ENCODE data around the gene TANGO6.
"Not testable (repeated sequence)": the region's sequence is repeated elsewhere in the genome, so short reads cannot be mapped to it uniquely, and the experiment has no call there.

Gene TANGO6

GRCh38 chr16:68973611-68974120 lies 130.3 kb downstream of the TANGO6 start:
- DNase-seq = no peak

- DNase-seq = no peak
These were observed 135.1 kb downstream of the TANGO6 start for GRCh38 chr16:68978303-68978954.

GRCh38 chr16:68980695-68981315 lies 137.5 kb downstream of the TANGO6 start:
- DNase-seq = no peak

DNA sequence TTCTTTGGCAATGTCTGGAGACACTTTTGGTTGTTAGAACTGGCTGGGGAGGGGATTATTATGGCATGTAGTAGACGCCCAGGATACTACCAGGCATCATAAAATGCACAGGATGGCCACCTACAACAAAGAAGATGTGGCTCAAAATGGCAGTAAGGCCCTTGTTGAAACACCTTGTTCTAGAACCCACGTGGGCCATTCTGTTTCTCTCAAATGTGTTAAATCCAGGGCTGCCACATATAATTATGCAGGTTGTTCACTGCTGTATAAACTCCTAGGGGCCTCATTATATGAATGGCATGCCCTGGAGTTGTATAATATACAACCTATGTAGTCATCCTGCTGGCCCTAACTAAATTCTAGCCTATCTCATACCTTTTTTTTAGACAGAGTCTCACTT lies 138.6 kb downstream of the TANGO6 start:
- no peak for DNase-seq

DNA sequence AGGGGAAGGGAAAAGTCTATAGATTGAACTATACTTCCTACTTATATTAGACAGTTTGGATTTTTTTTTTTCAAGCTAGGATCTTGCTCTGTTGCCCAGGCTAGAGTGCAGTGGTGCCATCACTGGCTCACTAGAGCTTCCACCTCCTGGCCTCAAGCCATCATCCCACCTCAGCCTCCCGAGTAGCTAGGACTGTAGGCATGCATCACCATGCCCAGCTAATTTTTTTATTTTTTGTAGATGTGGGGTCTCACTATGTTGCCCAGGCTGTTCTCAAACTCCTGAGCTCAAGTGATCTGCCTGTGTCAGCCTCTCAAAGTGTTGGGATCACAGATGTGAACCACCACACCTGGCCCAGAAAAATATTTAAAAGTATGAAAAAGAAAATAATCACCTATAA lies 141.1 kb downstream of the TANGO6 start:
- no peak for DNase-seq

DNA sequence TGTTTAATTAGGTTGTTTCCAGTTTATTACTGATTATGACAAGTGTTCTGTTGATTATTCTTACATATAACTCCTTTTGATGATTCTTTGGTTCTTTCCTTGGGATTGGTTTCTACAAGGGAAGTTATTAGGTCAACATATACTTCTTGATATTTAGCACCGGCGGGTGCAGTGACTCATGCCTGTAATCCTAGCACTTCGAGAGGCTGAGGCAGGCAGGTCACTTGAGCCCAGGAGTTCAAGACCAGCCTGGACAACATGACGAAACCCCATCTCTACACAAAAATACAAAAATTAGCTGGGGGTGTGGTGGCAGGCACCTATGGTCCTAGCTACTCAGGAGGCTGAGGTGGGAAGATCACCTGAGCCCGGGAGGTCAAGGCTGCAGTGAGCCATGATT lies 141.9 kb downstream of the TANGO6 start:
- DNase-seq = no peak

DNA sequence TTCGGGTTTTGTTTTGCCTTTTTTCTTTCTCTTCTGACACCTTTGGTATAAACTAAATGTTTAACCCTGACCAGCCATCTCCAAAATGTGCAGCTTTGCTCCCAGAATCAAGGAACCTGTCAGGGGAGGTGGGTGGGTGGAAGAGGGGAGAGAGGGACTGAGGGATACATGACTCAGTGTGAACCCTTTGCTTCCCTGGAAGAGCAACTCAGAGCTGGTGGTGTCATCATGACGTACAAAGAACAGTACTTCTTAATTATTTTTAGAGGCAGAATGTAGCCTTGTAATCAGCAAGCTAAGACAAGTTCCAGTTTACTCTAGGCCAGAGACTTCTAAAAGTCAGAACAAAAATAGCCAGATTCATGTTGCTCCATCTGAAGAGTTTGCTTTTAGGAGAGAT lies 142.5 kb downstream of the TANGO6 start:
- peak in 1 of 4 experiments; percentile 4 for DNase-seq

GRCh38 chr16:68987734-68988457 lies 144.6 kb downstream of the TANGO6 start:
- DNase-seq = no peak

DNA sequence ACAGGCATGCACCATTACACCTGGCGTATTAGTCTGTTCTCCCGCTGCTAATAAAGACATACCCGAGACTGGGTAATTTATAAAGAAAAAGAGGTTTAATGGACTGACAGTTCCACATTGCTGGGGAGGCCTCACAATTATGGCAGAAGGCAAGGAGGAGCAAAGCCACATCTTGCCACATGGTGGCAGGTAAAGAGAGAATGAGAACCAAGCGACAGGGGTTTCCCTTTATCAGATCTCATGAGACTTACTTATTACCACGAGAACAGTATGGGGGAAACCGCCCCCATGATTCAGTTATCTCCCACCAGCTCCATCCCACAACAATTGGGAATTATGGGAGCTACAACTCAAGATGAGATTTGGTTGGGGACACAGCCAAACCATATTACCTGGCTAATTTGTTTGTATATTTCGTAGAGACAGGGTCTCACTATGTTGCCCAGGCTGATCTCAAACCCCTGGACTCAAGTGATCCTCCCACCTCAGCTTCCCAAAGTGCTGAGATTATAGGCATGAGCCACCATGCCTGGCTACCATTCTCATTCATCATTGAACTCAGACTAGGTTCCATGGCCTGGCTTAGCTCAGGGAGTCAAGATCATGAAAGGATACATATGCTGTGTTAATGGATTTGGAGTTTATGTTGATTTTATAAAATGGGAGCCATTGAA lies 147.0 kb downstream of the TANGO6 start:
- DNase-seq = not testable (repeated sequence)

GRCh38 chr16:68991075-68991474 lies 147.7 kb downstream of the TANGO6 start:
- DNase-seq = no peak

- DNase-seq = no peak
These were observed 149.2 kb downstream of the TANGO6 start for GRCh38 chr16:68992521-68992920.

- no peak for DNase-seq
These were observed 150.1 kb downstream of the TANGO6 start for GRCh38 chr16:68993456-68993855.

GRCh38 chr16:68993885-68994284 lies 150.6 kb downstream of the TANGO6 start:
- no peak for DNase-seq

DNA sequence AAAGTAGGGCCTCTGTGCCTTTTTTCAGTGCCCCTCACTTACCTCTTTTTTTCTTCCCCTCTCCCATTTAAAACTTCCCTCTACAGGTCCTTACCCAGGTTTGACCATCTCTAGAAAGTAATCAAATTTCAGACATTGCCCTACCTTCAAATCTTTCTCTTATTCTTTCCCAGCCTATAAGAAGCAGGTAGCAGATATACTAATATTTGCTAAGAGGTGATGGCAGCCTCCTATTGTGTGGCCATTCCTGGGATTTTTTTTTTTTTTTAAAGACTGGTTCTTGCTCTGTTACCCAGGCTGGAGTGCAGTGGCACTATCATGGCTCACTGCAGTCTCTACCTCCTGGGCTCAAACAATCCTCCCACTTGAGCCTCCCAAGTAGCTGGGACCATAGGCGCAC lies 151.0 kb downstream of the TANGO6 start:
- no peak for DNase-seq

- peak in 1 of 4 experiments; percentile 11 for DNase-seq
These were observed 151.7 kb downstream of the TANGO6 start for GRCh38 chr16:68995011-68995504.

GRCh38 chr16:68997564-68997963 lies 154.2 kb downstream of the TANGO6 start:
- no peak for DNase-seq

GRCh38 chr16:68999114-68999513 lies 155.8 kb downstream of the TANGO6 start:
- no peak for DNase-seq

DNA sequence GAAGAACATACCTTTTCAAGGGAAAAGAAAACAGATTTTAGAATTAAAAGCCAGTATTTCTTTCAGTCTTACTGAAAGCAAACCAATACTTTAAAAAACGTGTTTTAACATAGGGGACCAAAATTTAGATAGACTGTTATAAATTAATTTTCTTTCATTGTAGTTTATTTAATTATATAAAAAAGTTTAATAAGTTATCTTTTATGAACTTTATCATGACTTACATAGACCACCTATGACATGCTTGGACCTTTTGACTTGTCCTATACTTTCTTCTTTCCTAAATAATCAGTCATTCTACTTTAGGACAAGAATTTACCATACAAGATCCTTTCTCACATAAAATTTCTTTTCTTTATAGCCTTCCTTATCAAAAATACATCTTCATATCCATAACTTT lies 160.2 kb downstream of the TANGO6 start:
- no peak for DNase-seq

GRCh38 chr16:69005641-69006355 lies 162.5 kb downstream of the TANGO6 start:
- DNase-seq = no peak

- no peak for DNase-seq
These were observed 169.6 kb downstream of the TANGO6 start for GRCh38 chr16:69012906-69013305.

- no peak for DNase-seq
These were observed 170.7 kb downstream of the TANGO6 start for GRCh38 chr16:69013991-69014390.

DNA sequence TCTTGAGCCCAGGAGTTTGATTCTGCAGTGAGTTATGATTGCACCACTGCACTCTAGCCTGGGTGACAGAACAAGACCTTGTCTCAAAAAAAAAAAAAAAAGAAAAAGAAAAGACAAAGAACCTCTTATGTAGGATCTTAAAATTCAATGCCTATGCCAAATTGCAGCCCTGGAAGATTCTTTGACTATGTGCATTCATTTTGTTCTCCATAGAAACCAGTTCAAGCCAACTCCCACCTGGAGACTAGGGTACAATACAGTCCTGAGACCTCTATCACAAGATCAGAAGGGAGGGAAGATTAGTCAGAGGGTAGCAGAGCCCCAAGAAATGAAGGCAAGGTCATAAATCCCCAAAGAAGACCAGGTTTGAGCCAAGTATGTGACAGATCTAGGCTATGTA lies 171.5 kb downstream of the TANGO6 start:
- DNase-seq = no peak

All from suppressor macrophage (primary cell).